Spleen (tissue), 7 donors: ENCODE data around the gene ARSB.

ENCODE experiments used
- POLR2A ChIP-seq, 3 donors: fragments of 450-650 bp; IDR thresholded peaks; one replicate each; pipeline ENCODE4 v1.5.1; 2017; ENCODE audit warnings: antibody characterized with exemption in 3 of 3, mild to moderate bottlenecking in 1 of 3
- POLR2AphosphoS5 ChIP-seq, 3 donors: sonication (generic); formaldehyde crosslinking; IDR thresholded peaks; one replicate each; pipeline ENCODE4 v1.5.1; 2017; ENCODE audit warnings: antibody characterized with exemption in 3 of 3
- TF ChIP-seq, protein P1 (sequence below), 11 experiments: fragments of 200-600 bp in 7 of 11; fragments of 450-650 bp in 4 of 11; sonication (generic) in 4 of 11; IDR thresholded peaks in 8 of 11; conservative IDR thresholded peaks in 3 of 11; 1 replicate in 7 of 11; 2 replicates in 4 of 11; pipeline versions ENCODE4 v1.4.0 to v1.8.0; 2016 to 2021; ENCODE audit warnings: antibody characterized with exemption in 11 of 11, inconsistent platforms in 4 of 11, mild to moderate bottlenecking in 1 of 11
- donor health status: DM: no; HTN: no; CAD: no; lungs with moderate emphysema.
- donor health status: DM: no; HTN: no; CAD: no.
- donor health status: DM: no; HTN: no; CAD: no.

DNA sequence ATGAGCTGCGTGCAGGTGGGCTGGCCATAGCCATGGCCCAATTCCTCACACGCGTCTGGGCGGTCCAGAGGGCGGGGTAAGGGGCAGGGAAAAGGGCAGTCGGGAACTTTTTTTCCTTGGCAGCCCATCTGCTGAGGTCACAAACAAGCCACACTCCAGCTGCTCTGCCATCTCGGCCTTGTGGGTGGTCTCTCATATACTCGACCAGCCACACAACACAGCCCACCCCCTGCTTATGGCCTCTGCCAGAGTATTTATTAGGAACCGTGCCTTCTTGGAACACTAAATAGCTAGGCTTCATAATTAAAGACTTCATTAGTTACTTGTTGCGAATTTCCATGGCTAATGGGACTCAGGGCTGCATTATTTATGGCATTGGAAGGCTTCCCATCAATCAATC is 238.1 kb downstream of the ARSB start:
- TF ChIP-seq, protein P1, sequence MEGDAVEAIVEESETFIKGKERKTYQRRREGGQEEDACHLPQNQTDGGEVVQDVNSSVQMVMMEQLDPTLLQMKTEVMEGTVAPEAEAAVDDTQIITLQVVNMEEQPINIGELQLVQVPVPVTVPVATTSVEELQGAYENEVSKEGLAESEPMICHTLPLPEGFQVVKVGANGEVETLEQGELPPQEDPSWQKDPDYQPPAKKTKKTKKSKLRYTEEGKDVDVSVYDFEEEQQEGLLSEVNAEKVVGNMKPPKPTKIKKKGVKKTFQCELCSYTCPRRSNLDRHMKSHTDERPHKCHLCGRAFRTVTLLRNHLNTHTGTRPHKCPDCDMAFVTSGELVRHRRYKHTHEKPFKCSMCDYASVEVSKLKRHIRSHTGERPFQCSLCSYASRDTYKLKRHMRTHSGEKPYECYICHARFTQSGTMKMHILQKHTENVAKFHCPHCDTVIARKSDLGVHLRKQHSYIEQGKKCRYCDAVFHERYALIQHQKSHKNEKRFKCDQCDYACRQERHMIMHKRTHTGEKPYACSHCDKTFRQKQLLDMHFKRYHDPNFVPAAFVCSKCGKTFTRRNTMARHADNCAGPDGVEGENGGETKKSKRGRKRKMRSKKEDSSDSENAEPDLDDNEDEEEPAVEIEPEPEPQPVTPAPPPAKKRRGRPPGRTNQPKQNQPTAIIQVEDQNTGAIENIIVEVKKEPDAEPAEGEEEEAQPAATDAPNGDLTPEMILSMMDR (IDR thresholded peaks at IDR 0.05 in 8 of 11, conservative IDR thresholded peaks at IDR 0.05 in 3 of 11), result no peak
- TF ChIP-seq POLR2A (IDR thresholded peaks at IDR 0.05) (no peak), POLR2AphosphoS5 (IDR thresholded peaks at IDR 0.05) (no peak)
